Esophagus (tissue), 2 donors: Measurements from ENCODE around the gene PCDHB11. TPM values are rescaled to one million over a fixed set of nuclear protein-coding genes. Genes with fewer than 3 reads are reported as not detected.
"Not testable (repeated sequence)": the region's sequence is repeated elsewhere in the genome, so short reads cannot be mapped to it uniquely, and the experiment has no call there.

Source experiments
- H3K27ac ChIP-seq, 2 donors: one replicate each; pipeline ENCODE4 v1.5.1; 2013; ENCODE audit warnings: low read depth in 2 of 2, mild to moderate bottlenecking in 2 of 2, inconsistent platforms in 1 of 2, low read length in 1 of 2, moderate library complexity in 1 of 2
- H3K27me3 ChIP-seq, 2 donors: one replicate each; pipeline ENCODE4 v1.6.1; 2013; ENCODE audit warnings: low read length in 2 of 2, control low read depth in 1 of 2, mild to moderate bottlenecking in 1 of 2; ENCODE audit not compliant: insufficient read depth in 2 of 2, control insufficient read depth in 1 of 2
- H3K36me3 ChIP-seq, 2 donors: one replicate each; pipeline ENCODE4 v1.6.1; 2013; ENCODE audit warnings: low read length in 1 of 2; ENCODE audit not compliant: control insufficient read depth in 2 of 2, insufficient read depth in 2 of 2
- H3K4me1 ChIP-seq, 2 donors: one replicate each; pipeline ENCODE4 v1.6.1; 2013; ENCODE audit warnings: low read length in 1 of 2; ENCODE audit not compliant: control insufficient read depth in 2 of 2, insufficient read depth in 2 of 2
- H3K4me3 ChIP-seq, 2 donors: one replicate each; pipeline ENCODE4 v1.5.1; 2013; ENCODE audit warnings: low read length in 2 of 2, mild to moderate bottlenecking in 2 of 2, low read depth in 1 of 2, moderate library complexity in 1 of 2
- H3K9me3 ChIP-seq, 2 donors: one replicate each; pipeline ENCODE4 v1.6.1; 2013; ENCODE audit warnings: mild to moderate bottlenecking in 2 of 2, low read depth in 1 of 2, low read length in 1 of 2, moderate library complexity in 1 of 2; ENCODE audit not compliant: control insufficient read depth in 2 of 2, insufficient read depth in 1 of 2
- WGBS, 2 donors: extraction: QIAGEN DNeasy Blood & Tissue Kit; methylation state at CpG; one replicate each; pipeline ENCODE4 v1.1.7; 2013; 5-methylcytosine and 5-hydroxymethylcytosine counted together
- polyA plus RNA-seq, 2 donors: library from polyadenylated mRNA; stranded (reverse); fragments of 200-250 nt; gene quantifications; one replicate each; pipeline ENCODE4 v1.2.3, GENCODE V29; 2013
- donor health status: healthy with polysubstance abuse.
- donor health status: Bipolar disorder and iron deficiency.

PCDHB11 gene
- polyA plus RNA-seq, 2 donors = 0.16 to 0.47 TPM

DNA sequence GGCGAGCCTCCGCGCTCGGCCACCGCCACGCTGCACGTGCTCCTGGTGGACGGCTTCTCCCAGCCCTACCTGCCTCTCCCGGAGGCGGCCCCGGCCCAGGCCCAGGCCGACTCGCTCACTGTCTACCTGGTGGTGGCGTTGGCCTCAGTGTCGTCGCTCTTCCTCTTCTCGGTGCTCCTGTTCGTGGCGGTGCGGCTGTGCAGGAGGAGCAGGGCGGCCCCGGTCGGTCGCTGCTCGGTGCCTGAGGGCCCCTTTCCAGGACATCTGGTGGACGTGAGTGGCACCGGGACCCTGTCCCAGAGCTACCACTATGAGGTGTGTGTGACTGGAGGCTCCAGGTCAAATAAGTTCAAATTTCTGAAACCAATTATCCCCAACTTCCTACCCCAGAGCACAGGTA is 11.4 kb downstream of the PCDHB11 start:
- H3K4me3 ChIP-seq, H3K36me3 ChIP-seq, H3K27me3 ChIP-seq, H3K27ac ChIP-seq, H3K4me1 ChIP-seq: not testable (repeated sequence)
- WGBS, 2 donors = 29% methylated on average over 15 to 22 of the region's 27 CpGs
- peaks cover 13 to 19% of the 10 kb centered on the region in 2 donors for H3K9me3 ChIP-seq

DNA sequence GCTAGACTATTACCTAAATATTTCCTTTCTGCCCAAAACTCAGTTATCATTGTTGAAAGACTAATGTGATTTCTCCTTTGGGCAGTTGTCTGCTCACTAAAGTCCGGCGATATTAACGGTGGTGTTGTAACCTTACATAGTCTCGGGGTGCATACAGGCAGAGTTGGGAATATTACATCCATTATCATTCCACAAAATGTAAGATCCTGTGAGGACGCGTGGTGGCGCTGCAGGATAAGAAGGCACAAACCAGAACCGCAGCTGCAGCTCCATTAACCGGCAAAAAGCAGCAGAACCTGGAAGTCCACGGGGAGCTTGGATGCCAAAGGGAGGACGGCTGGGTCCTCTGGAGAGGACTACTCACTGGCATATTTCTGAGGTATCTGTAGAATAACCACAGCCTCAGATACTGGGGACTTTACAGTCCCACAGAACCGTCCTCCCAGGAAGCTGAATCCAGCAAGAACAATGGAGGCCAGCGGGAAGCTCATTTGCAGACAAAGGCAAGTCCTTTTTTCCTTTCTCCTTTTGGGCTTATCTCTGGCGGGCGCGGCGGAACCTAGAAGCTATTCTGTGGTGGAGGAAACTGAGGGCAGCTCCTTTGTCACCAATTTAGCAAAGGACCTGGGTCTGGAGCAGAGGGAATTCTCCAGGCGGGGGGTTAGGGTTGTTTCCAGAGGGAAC is 14.4 kb downstream of the PCDHB11 start, which contains the start of gene PCDHB13:
PCDHB13 (plus strand) TSS at position 264 of the 684 bp plus-strand sequence; CDS start at position 469, 205 bp downstream.
- H3K36me3 ChIP-seq, H3K27me3 ChIP-seq, H3K27ac ChIP-seq, H3K4me3 ChIP-seq, H3K4me1 ChIP-seq: not testable (repeated sequence)
- WGBS, 2 donors = 10 to 12% methylated on average over 13 to 14 of the region's 18 CpGs
- H3K9me3 ChIP-seq = peaks cover 15 to 28% of the 10 kb centered on the region in 2 donors

DNA sequence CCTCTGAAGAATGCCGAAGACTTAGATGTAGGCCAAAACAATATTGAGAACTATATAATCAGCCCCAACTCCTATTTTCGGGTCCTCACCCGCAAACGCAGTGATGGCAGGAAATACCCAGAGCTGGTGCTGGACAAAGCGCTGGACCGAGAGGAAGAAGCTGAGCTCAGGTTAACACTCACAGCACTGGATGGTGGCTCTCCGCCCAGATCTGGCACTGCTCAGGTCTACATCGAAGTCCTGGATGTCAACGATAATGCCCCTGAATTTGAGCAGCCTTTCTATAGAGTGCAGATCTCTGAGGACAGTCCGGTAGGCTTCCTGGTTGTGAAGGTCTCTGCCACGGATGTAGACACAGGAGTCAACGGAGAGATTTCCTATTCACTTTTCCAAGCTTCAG is 15.2 kb downstream of the PCDHB11 start:
- 54 to 64% methylated on average over 7 to 11 of the region's 12 CpGs for WGBS, 2 donors
- H3K4me3 ChIP-seq, H3K4me1 ChIP-seq, H3K27ac ChIP-seq, H3K36me3 ChIP-seq, H3K27me3 ChIP-seq: not testable (repeated sequence)
- peaks cover 13 to 26% of the 10 kb centered on the region in 2 donors for H3K9me3 ChIP-seq

DNA sequence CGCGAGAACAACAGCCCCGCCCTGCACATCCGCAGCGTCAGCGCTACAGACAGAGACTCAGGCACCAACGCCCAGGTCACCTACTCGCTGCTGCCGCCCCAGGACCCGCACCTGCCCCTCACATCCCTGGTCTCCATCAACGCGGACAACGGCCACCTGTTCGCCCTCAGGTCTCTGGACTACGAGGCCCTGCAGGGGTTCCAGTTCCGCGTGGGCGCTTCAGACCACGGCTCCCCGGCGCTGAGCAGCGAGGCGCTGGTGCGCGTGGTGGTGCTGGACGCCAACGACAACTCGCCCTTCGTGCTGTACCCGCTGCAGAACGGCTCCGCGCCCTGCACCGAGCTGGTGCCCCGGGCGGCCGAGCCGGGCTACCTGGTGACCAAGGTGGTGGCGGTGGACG is 16.1 kb downstream of the PCDHB11 start:
- peaks cover 13 to 19% of the 10 kb centered on the region in 2 donors for H3K9me3 ChIP-seq
- WGBS, 2 donors = 31 to 51% methylated on average over 31 to 37 of the region's 40 CpGs
- not testable (repeated sequence) for H3K4me3 ChIP-seq

GRCh38 chr5:141216035-141216434 is 16.6 kb downstream of the PCDHB11 start:
- not testable (repeated sequence) for H3K27ac ChIP-seq, H3K4me1 ChIP-seq, H3K4me3 ChIP-seq, H3K27me3 ChIP-seq, H3K36me3 ChIP-seq
- H3K9me3 ChIP-seq = peaks cover 11 to 19% of the 10 kb centered on the region in 2 donors
- 36 to 41% methylated on average over 11 to 23 of the region's 26 CpGs for WGBS, 2 donors

More for the DNA sequence above, 16.1 kb downstream of the PCDHB11 start:
- not testable (repeated sequence) for H3K27me3 ChIP-seq, H3K27ac ChIP-seq, H3K4me1 ChIP-seq, H3K36me3 ChIP-seq

DNA sequence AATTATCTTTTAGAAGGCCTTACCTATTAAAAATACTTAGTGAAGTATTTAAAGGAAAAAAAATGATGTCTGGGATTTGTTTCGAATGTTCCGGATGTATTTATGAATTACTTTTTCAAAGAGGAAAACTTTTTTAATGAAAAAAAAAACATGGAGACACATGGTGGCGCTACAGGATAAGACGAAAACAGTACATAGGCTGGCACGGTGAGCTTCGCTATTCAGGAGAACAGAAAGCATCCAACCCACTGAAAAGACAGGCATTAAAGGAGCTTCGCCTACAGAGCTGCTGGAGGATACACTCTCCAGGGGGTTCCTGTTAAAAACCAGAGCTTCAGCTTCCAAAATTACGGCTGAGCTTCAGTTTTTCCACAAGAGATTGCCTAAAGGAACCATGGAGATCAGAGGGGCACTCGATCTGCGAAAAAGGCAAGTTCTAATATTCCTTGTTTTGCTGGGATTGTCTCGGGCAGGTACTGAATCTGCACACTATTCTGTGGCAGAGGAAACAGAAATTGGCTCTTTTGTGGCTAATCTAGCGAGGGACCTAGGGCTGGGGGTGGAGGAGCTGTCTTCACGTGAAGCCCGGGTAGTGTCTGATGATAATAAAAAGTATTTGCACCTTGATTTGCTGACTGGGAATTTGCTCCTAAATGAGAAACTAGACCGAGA is 23.8 kb downstream of the PCDHB11 start, which contains the start of gene PCDHB14:
PCDHB14 (plus strand) TSS at position 232 of the 672 bp plus-strand sequence; CDS start at position 395, 163 bp downstream.
- H3K4me3 ChIP-seq = peak within 1 kb of the TSS in 1 of 2 donors; percentile 18
- no peaks in the 10 kb centered on the region for H3K36me3 ChIP-seq
- H3K4me1 ChIP-seq = no peaks in the 10 kb centered on the region
- H3K27ac ChIP-seq = no peak within 1 kb of the TSS
- H3K9me3 ChIP-seq = peaks cover 8 to 19% of the 10 kb centered on the region in 2 donors
- H3K27me3 ChIP-seq = no peaks in the 10 kb centered on the region
- 25 to 27% methylated on average over 15 of the region's 15 CpGs for WGBS, 2 donors

GRCh38 chr5:141224844-141225243 is 25.4 kb downstream of the PCDHB11 start:
- peaks cover 8 to 14% of the 10 kb centered on the region in 2 donors for H3K9me3 ChIP-seq
- not testable (repeated sequence) for H3K27ac ChIP-seq, H3K27me3 ChIP-seq, H3K4me3 ChIP-seq, H3K36me3 ChIP-seq, H3K4me1 ChIP-seq
- 27 to 34% methylated on average over 30 to 34 of the region's 40 CpGs for WGBS, 2 donors

DNA sequence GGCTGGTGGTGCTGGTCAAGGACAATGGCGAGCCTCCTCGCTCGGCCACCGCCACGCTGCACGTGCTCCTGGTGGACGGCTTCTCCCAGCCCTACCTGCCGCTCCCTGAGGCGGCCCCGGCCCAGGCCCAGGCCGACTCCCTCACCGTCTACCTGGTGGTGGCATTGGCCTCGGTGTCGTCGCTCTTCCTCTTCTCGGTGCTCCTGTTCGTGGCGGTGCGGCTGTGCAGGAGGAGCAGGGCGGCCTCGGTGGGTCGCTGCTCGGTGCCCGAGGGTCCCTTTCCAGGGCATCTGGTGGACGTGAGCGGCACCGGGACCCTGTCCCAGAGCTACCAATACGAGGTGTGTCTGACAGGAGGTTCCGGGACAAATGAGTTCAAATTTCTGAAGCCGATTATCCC is 26.0 kb downstream of the PCDHB11 start:
- peaks cover 8 to 14% of the 10 kb centered on the region in 2 donors for H3K9me3 ChIP-seq
- not testable (repeated sequence) for H3K36me3 ChIP-seq

DNA sequence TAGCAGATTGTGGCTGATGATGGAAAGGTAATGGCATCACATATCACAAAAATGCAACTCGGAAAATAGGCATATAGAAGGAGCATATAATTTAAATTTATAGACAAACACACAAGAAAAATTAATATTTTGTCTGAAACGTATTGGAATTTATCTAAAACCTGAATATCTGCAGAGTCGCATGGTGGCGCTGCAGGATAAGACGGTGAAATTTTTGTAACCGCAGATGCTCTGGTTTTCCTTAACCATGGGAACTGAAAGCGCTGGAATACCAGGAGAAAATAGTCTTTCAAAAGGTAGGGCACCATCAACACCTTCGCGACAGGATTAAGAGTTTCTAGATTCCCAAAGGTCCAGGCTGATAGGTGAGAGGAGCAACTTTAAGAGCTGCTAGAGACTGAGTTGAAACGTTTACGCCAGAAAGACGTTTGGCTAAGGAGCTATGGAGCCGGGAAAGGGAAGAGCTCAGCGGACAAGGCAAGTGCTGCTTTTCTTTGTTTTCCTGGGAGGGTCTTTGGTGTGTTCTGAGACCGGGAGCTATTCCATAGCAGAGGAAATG is 34.8 kb downstream of the PCDHB11 start:
- H3K4me1 ChIP-seq = no peaks in the 10 kb centered on the region
- H3K4me3 ChIP-seq = no peak overlapping the region
- no peaks in the 10 kb centered on the region for H3K36me3 ChIP-seq
- no peaks in the 10 kb centered on the region for H3K27me3 ChIP-seq
- no peak overlapping the region for H3K27ac ChIP-seq
- peaks cover 15 to 23% of the 10 kb centered on the region in 2 donors for H3K9me3 ChIP-seq
- WGBS, 2 donors = 6 to 12% methylated on average over 15 of the region's 15 CpGs

More for the DNA sequence above, 26.0 kb downstream of the PCDHB11 start:
- H3K4me1 ChIP-seq, H3K27ac ChIP-seq, H3K4me3 ChIP-seq, H3K27me3 ChIP-seq: not testable (repeated sequence)
- 34 to 48% methylated on average over 14 to 30 of the region's 30 CpGs for WGBS, 2 donors
